Amygdala (tissue), 56 donors: ENCODE measurements around the gene KIAA0040.
A peak's percentile ranks its signal among the peaks of the same experiment; 100 is the strongest.

Experiments used
- DNase-seq, 56 donors: peaks; one replicate each; lab custom pipeline; 2025; lab: John Stamatoyannopoulos, UW

The KIAA0040 gene

DNA sequence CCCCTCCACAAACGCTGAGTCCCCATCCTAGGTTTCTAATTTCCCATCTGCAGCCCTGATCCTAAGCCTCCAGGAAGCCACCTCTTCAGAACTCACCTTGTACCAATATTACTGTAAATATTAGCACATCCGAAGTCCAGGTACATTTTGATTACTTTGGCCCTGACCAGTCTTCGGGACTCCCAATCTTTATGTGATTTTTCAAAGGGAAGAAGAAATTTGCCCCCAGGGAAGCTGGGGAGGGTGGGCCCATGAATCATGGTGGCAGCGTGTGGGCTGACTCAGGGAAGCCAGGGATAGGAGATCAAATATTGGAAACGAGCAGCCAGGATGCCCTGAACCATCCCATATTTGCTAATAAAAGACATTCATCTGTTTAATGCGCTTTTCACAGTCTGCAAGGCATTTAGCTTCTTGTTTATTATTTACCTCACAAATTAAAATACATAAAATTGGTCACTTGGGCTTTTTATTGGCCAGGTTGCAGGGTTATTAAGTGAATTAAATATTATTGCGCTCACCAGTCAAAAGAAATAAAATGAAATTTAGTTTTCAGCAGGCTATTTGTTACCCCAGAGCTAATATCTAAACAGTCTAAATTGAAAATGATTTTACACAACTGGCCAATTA is 46.6 kb downstream of the KIAA0040 start:
- no peak for DNase-seq

DNA sequence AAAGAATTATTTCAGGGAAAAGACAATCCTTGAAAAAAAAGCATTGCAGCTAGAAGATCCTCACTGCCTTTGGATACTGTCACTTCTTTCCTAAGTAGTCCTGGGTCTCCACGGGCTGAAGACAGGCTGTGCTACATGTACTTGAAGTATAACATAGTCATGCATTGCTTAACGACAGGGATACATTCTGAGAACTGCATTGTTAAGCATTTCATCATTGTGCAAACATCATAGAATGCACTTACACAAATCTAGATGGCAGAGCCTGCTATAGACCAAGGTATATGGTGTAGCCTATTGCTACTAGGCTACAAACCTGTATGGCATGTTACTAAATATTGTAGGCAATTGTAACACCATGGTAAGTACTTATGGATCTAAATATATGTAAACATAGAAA is 54.0 kb downstream of the KIAA0040 start:
- DNase-seq = no peak

DNA sequence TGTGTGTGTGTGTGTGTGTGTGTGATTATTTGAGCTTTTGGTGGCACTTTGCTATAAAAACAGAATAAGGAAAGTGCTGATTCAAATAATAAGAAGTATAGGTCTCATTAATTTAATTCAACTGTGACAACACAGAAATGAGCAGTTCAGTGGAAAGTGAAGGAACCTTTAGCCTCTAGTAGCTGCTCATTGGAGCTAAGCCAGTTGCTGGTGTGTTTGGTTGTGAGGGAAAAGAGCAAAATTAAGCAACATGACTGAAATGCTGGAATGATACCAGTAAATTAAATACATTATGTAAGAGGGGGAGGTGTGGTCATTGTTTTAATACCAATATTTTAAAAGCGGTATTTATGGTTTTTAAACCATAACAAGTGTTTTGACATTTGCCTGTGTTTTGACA is 55.2 kb downstream of the KIAA0040 start:
- no peak for DNase-seq

DNA sequence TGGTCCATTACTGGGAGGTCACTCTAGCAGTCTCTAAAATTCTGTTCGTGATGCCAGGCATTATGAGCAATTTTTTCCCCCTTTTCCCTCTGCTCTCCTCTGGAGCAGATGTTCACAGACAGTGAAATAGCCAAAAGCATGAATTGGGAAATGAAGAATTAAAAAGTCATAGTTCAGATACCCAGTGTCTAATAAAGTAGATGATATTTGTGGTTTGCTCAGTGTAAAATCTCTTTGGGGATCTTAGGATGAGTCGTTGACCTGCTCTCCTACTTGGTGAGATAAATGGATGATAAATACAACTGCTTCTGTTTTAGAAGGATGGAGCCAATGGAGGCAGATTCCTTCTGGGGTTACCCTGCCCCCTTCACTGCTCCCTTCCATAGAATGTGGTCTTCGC is 56.3 kb downstream of the KIAA0040 start:
- no peak for DNase-seq

DNA sequence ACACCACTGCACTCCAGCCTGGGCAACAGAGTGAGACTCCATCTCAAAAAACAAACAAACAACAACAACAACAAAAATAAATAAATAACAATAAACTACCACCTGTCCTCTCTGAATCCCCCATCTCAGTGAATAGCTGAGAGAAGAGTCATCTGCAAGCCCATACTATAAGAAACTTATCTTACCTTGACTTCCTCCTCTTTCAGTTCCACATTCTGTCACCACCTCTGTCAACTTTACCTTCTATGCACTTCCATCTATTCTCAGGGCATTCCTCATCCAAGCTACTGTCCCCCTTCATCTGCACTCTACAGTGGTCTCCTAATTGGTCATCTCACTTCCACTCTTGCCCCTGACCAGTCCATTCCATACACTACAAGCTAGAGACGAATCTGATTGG is 58.1 kb downstream of the KIAA0040 start:
- no peak for DNase-seq

DNA sequence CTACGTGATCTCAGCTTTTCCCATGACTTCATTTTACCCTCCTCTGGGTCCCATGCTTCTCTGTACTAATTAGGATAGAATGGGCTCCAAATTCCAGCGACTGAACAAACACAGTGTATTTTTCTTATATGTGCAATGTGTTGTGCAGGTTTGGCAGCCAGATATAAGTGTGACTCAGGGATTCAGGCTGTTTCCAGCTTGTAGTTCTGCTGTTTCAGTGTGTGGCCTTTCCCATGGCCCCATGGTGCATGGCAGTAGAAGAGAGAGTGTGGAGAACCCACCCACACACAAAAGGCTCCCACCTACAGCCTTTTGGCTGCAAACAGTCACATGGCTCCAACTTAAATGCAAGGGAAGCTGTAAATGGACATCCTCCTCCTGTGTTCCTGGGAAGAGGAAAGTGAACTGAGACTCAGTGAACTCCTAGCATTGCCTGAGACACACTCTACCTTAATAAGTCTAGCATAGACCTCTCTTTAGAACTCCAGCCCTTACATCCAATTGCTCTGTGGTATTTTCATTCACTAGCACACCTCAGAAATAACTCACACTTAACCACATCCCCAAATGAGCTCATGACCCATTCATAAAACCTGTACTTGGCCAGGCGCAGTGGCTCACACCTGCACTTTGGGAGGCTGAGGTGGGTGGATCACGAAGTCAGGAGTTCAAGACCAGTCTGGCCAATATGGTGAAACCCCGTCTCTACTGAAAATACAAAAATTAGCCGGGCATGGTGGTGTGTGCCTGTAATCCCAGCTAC is 58.7 kb downstream of the KIAA0040 start:
- DNase-seq = no peak

DNA sequence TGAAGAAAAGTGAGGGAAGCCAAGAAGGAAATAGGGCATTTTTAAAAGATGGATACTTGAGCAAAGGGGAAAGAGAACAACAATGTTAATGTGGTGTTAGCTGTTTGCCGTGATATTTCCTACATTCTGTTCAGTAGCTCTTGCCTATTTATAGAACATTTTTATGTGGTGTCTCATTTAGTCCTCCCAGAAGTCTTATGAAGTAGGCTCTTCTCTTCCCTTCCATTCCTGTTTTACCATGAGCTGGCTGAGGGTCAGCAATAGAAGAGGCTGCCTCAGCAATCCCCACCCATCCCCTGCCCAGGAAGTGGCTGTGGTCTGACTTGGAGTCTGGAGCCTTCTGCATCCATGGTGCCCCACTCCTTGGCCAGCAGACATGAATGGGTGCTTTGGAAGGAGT is 60.1 kb downstream of the KIAA0040 start:
- DNase-seq = no peak

DNA sequence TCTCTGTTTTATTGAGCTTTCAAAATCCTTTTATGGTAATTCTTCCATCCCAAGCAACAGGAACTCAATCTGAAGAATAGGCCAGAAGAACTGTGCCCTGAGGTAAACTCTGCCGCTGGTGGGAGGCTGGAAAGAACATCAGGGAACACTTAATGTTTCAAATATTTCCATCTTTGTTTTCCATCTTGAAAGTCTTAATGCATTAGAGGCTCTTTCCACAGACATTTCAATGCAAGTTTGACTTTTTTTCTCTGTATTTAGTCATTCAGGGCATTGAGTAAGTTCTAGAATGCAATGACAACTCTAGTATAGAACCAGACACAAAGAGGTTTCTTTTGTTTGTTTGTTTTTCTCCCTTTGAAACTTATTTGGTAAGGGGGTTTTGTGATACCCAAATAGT is 61.5 kb downstream of the KIAA0040 start:
- no peak for DNase-seq

DNA sequence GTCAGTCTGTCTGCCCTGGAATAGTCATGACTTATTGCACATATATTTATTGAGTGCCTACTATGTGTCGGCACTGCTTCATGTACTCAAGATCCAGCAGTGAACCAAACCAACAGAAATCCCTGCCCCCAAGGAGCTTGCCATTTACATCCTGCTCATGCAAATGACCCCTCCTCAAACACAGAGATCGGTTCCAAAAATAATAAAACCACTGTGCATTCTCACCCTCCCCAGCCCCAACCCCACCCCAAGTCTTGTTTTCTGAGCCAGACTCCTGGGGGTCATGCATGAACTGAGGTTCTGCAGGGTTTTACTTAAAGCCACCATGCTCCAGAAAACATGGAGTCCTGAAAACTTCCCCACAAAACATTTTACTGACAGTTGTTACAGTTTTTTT is 61.9 kb downstream of the KIAA0040 start:
- no peak for DNase-seq

DNA sequence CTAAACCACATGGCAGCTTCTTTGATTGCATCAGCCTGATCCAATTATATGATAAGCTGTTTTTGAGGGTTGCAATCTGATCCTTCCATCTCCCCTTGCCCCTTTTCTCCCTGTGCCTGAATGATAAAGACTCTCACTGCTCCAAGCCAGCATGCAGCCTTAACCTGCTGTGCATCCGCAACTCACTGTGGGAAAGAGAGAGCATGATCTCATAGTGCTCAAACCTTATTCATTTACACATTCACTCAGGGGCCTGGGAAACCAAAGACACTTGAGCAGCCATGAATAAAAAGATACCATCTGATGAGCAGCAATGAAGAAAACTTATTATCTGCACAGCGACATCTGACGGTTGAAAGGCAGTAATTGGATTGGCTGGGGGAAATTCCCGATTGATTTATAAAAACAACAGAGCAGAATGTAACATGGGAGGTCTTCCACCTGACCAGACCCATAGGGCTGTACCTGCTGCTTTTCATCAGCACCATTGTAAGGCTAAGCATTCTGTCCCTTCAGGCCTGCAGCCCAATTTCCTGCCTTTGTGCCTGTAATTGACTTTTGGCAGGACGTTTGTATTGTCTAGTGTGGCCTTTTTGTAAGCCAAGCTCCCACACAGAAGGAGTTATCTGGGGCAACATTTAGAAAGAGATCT is 62.5 kb downstream of the KIAA0040 start:
- peak in 2 of 56 donors; percentile 2 to 5 for DNase-seq

DNA sequence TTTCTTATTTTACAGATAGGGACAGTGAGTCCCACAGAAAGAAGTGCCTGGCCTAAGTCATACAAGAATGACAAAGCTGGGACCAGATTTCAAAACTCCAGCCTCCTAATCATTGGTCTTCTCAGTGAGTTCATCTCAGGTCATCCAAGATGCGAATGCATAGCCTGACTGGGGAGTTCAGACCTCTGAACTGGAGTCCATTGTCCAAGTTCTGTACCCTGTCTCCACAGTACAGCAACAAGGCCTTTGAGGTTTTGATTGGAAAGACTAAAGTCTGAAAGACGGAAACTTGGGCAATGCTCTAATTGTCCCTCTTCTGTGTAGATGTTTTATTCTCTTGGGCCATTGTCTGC is 63.0 kb downstream of the KIAA0040 start:
- no peak for DNase-seq

DNA sequence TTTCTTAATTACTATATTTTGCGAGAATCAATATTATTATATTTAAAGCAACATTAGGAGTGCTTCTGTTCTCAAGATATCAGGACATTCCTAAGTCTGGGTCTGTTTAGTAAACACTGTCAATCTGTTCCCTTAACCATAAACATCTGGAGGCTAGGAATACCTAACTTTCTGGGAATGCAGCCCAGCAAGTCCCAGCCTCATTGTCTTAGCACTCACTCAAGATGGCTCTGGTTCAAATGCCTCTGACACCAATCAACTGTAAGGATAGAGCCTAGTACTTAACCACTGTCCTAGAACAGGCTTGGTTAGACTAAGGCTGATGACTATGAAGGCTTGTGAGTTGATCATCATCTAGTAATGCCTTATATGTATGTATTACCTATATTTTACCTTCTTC is 63.4 kb downstream of the KIAA0040 start:
- no peak for DNase-seq

DNA sequence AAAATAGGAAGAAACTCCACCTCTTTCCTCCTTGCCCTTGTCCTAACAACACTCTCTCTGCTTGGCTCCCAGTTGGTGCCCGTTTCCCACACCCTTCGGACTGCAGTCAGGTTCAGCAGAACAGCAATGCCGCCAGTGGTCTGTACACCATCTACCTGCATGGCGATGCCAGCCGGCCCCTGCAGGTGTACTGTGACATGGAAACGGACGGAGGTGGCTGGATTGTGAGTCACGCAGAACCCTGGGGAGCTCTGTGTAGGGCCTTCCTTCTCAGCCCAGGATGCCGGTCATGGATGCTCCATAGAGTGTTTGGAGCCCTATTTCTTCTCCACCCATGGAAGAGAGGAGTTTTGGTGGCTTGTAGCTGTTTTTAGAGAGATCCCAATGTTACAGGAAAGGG is 64.1 kb downstream of the KIAA0040 start:
- DNase-seq = no peak

DNA sequence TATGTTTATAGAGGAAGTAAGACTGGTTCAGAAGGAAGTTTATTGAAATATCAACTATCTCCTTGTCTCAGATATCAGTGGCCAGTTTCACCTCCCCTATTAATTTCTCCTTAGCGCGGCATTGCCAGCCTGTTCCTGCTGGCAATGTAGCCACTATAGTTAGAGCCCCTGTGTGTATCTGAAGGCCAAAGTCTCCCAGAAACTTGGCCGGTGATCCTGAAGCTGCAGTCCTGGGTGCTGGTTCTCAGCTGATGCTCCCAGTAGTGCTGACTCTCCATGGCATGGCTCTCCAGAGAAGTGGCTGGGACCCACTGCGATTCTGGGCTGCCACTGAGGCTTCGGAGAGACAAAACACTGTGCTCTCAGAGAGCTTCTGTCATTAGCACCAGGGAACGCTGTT is 65.0 kb downstream of the KIAA0040 start:
- DNase-seq = no peak

DNA sequence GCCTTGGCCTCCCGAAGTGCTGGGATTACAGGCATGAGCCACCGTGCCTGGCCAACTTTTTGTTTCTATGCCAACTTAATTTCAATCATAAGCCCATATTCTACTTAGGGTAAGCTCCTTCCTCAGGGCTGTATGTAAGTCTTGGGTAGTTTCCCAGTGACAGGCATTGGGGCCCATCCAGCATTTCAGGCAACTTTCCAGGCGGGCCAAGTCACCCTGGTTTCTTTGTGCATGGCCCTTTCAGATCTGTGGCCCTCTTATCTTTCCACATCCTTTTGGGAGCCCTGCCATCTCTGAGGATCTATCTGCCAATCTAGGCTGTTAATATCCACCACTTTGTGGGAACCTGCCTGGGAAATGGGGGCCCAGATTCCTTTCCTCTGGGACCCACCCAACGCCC is 66.2 kb downstream of the KIAA0040 start:
- no peak for DNase-seq

DNA sequence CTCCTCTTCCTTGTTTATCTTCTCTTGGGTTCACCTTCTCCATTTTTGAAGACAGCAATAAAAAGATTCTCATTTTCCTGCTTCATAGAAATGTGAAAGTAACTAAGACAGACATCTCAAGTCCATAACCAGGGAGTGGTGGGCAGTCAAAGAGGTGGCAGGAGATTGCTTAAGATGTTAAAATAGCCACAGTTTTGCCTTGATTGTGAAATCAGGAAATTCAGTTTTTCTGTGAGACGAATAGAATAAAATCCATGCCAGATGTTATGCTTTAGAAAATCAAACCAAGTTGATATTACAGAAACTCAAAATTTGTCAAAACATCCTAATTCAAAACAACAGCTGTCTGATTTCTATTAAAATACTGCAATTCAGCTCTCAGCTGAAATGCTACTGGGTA is 67.7 kb downstream of the KIAA0040 start:
- no peak for DNase-seq

DNA sequence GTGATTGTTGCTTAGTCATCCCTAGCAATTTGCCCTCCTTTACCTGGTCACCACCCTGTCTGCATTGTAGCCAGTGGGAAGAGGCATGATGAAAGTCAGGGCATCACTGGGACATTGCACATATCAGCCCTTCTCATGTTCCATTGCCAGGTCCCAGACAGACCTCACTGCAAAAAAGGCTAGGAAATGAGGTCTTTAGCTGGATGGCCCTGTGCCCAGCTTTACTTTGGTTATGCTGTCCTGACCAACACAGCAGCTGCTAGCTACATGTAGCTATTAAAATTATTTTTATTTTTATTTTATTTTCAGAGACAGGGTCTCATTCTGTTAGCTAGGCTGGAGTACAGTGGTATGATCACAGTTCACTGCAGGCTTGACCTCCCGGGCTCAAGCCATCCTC is 72.1 kb downstream of the KIAA0040 start:
- no peak for DNase-seq

DNA sequence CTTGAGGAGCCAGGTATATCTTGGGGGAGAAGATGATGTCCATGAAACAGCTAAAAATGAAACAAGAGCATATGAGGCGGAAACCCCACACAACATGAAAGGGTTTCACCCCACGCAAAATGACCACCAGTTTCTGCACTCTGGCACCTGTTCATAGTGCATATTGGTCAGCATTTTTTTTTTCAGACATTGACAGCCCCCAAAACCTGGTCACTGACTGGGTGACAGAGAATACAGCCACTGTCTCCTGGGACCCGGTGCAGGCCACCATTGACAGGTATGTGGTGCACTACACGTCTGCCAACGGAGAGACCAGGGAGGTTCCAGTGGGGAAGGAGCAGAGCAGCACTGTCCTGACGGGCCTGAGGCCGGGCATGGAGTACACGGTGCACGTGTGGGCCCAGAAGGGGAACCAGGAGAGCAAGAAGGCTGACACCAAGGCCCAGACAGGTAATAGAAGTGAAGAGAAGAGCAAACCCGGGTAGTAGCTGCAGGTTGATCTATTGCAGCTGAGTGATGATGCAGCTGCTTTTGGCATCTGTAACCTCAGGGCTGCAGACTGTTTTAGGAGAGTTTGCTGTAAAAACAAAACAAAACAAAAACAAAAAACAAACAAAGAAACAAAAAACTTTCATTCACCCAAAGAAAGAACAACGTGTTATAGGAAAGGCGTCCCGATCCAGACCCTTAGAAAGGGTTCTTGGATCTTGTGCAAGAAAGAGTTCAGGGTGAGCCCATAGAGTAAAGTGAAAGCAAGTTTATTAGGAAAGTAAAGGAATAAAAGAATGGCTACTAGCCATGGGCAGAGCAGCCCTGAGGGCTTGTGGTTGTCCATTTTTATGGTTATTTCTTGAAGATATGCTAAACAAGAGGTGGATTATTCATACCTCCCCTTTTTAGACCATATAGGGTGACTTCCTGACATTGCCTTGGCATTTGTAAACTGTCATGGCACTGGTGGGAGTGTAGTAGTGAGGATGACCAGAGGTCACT is 73.9 kb downstream of the KIAA0040 start:
- no peak for DNase-seq

DNA sequence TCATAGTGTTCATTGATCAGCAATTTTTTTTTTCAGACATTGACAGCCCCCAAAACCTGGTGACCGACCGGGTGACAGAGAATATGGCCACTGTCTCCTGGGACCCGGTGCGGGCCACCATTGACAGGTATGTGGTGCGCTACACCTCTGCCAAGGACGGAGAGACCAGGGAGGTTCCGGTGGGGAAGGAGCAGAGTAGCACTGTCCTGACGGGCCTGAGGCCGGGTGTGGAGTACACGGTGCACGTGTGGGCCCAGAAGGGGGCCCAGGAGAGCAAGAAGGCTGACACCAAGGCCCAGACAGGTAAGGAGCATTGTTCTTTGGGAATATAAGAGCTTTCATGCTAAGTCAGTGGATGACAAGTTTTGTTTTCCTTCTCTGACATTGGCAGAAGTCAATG is 75.7 kb downstream of the KIAA0040 start:
- DNase-seq = no peak

DNA sequence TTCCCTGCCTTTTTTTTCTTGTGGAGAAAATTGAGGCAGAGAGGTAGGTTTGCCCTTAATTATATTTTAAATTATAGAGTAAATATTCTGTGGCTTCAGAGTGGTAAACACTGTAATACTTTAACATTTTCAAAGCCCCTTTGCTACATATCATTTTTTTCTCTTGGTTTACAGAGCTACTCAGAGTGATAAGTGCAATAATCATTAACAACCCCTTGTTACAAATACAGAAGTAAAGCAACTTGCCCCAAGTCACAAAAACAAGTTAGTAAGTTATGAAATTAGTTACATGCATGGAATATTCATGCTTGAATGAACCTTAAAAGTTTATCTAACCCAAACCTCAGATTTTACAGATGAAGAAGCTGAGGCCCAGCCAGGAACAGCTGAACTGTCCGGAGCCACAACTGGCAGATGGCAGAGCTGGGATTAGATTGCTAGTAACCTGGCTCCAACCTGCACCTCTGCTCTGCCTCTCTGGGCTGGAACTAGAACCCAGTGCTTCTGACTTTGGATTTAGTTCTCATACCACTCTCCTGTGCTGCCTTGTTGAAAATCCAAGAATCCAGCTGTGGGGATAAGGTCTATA is 76.3 kb downstream of the KIAA0040 start:
- no peak for DNase-seq

DNA sequence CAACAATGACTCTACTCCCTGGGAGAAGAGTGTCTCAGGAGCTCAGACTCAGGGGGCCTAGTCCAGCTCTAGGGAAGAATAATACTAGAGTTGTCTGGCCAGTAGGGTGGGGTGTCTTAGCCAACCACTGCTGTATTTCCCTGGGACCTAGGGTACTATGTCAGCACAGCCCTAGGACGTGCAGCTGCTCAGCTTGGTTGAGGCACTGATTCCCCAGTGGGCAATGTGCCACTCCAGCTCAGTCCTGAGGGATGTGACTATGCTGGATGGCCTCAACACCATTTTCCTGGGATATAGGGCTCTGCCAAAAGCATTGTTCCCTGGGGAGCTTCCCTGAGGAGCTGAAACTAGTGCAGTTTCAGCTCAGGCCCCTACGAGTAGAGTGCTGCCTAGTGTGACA is 77.6 kb downstream of the KIAA0040 start:
- no peak for DNase-seq
